GM19240 (cell line): ENCODE data around the gene NPHP4.
"Not testable (repeated sequence)": the region's sequence is repeated elsewhere in the genome, so short reads cannot be mapped to it uniquely, and the experiment has no call there.

Experiments used
- DNase-seq: peaks from one replicate; pipeline ENCODE4 v3.0.0; 2011; ENCODE audit warnings: low spot score; ENCODE audit not compliant: insufficient read length

The NPHP4 gene

GRCh38 chr1:5895446-5896406 lies 96.5 kb downstream of the NPHP4 start:
- DNase-seq = no peak

- not testable (repeated sequence) for DNase-seq
Measured at GRCh38 chr1:5893699-5894278, 98.4 kb downstream of the NPHP4 start.

GRCh38 chr1:5892329-5892728 lies 99.9 kb downstream of the NPHP4 start:
- DNase-seq = no peak

GRCh38 chr1:5891736-5892135 lies 100.5 kb downstream of the NPHP4 start:
- DNase-seq = no peak

GRCh38 chr1:5891137-5891536 lies 101.1 kb downstream of the NPHP4 start:
- DNase-seq = no peak

- no peak for DNase-seq
Measured at GRCh38 chr1:5890346-5891106, 101.7 kb downstream of the NPHP4 start.

- DNase-seq = no peak
Measured at GRCh38 chr1:5889901-5890300, 102.3 kb downstream of the NPHP4 start.

GRCh38 chr1:5889462-5889861 lies 102.8 kb downstream of the NPHP4 start:
- no peak for DNase-seq

GRCh38 chr1:5888606-5889211 lies 103.5 kb downstream of the NPHP4 start:
- no peak for DNase-seq

GRCh38 chr1:5887971-5888361 lies 104.3 kb downstream of the NPHP4 start:
- no peak for DNase-seq

- DNase-seq = no peak
Measured at GRCh38 chr1:5887349-5887970, 104.8 kb downstream of the NPHP4 start.

- DNase-seq = no peak
Measured at GRCh38 chr1:5886541-5887348, 105.5 kb downstream of the NPHP4 start.

GRCh38 chr1:5886140-5886483 lies 106.1 kb downstream of the NPHP4 start:
- no peak for DNase-seq

- no peak for DNase-seq
Measured at GRCh38 chr1:5885471-5886139, 106.6 kb downstream of the NPHP4 start.

GRCh38 chr1:5884110-5884509 lies 108.1 kb downstream of the NPHP4 start:
- no peak for DNase-seq

GRCh38 chr1:5883129-5884048 lies 108.8 kb downstream of the NPHP4 start:
- no peak for DNase-seq

GRCh38 chr1:5882367-5883128 lies 109.7 kb downstream of the NPHP4 start:
- DNase-seq = no peak
